Suprapubic skin (tissue), 4 donors: ENCODE results near the gene HOXB8.

ENCODE experiments used
- CTCF ChIP-seq, 2 donors: fragments of 200-600 bp in 1 of 2; fragments of 450-650 bp in 1 of 2; sonication (generic) in 1 of 2; IDR thresholded peaks; one replicate each; pipeline ENCODE4 v1.5.1; 2016 to 2019; ENCODE audit warnings: antibody characterized with exemption in 2 of 2, mild to moderate bottlenecking in 1 of 2, moderate library complexity in 1 of 2
- POLR2A ChIP-seq, 2 donors: fragments of 450-650 bp; IDR thresholded peaks; one replicate each; pipeline ENCODE4 v1.6.1; 2017; ENCODE audit warnings: antibody characterized with exemption in 2 of 2, mild to moderate bottlenecking in 2 of 2, moderate library complexity in 2 of 2
- POLR2AphosphoS5 ChIP-seq, 3 donors: sonication (generic); formaldehyde crosslinking; IDR thresholded peaks; one replicate each; pipeline ENCODE4 v1.6.1; 2017; ENCODE audit warnings: antibody characterized with exemption in 3 of 3

- TF ChIP-seq POLR2A (IDR thresholded peaks at IDR 0.05) (no peak), CTCF (IDR thresholded peaks at IDR 0.05) (no peak), POLR2AphosphoS5 (IDR thresholded peaks at IDR 0.05) (no peak)
Observed at GRCh38 chr17:48621410-48622392, 6.6 kb upstream of the HOXB8 start.
